K562 (cell line): Measurements from ENCODE around the gene SAMD8. TPM values are rescaled to one million over a fixed set of nuclear protein-coding genes. Genes with fewer than 3 reads are reported as not detected.

Source experiments
- MEIS2 ChIP-seq: fragments of 450-650 bp; IDR thresholded peaks from 2 replicates; pipeline ENCODE4 v1.6.1; 2014; ENCODE audit warnings: mild to moderate bottlenecking; ENCODE audit not compliant: partially characterized antibody
- RCOR1 ChIP-seq, 2 experiments: IDR thresholded peaks; 2 replicates each; pipeline ENCODE4 v1.6.1; 2012; ENCODE audit warnings: low read depth in 2 of 2, low read length in 2 of 2, borderline replicate concordance in 1 of 2, improper control_type of control experiment in 1 of 2
- SMARCA5 ChIP-seq: fragments of 450-650 bp; IDR thresholded peaks from 2 replicates; pipeline ENCODE4 v1.6.1; 2016
- ZC3H11A ChIP-seq: IDR thresholded peaks from 2 replicates; pipeline ENCODE4 v1.6.1; 2012; ENCODE audit warnings: low read depth, low read length, improper control_type of control experiment
- polyA plus RNA-seq, 8 experiments: library from polyadenylated mRNA; depleted of rRNA in 4 of 8; stranded (reverse) in 5 of 8; unstranded in 3 of 8; fragments of >200 nt; fragmentation: Nextera tagmentation in 2 of 8; fragmentation: Illumina TruSeq in 1 of 8; extraction: Ambion mirVana in 2 of 8; extraction: Trizol in 1 of 8; gene quantifications; 2 replicates each; pipeline versions ENCODE4 v1.2.1 to v1.2.3, GENCODE V29; 2011 to 2014; ENCODE audit warnings: inconsistent platforms in 1 of 8, missing spikeins in 1 of 8
- total RNA-seq, 7 experiments: library from RNA; depleted of rRNA in 6 of 7; stranded (reverse); fragments of >200 nt in 6 of 7; fragmentation: Illumina TruSeq in 2 of 7; extraction: Trizol in 2 of 7; gene quantifications; 2 replicates each; pipeline versions ENCODE4 v1.2.1 to v1.2.3, GENCODE V29; 2011 to 2021; ENCODE audit warnings: low replicate concordance in 1 of 7
- TF ChIP-seq, protein P1 (sequence below), 2 experiments: IDR thresholded peaks in 1 of 2; conservative IDR thresholded peaks in 1 of 2; 2 replicates each; pipeline ENCODE4 v1.6.1; 2016; ENCODE audit warnings: low read depth in 2 of 2, mild to moderate bottlenecking in 1 of 2, missing compliant biosample characterization in 1 of 2, missing genetic modification characterization in 1 of 2, moderate library complexity in 1 of 2
- TF ChIP-seq, protein P2 (sequence below): fragments of 250-450 bp; sonication (Bioruptor Pico); IDR thresholded peaks from 2 replicates; pipeline ENCODE4 v1.4.0; 2020; ENCODE audit warnings: borderline replicate concordance
- TF ChIP-seq, protein P3 (sequence below): fragments of 200-600 bp; sonication (generic); IDR thresholded peaks from one replicate; pipeline ENCODE4 v1.6.1; 2012; ENCODE audit warnings: mild to moderate bottlenecking, low read depth, low read length, inconsistent platforms

The SAMD8 gene
- total and polyA plus RNA-seq, 9 of the 15 experiments (the other 6 are each of a cell fraction or from before 2014, with no cell fraction given), result 2.7 to 16.1 (median 6.2) TPM

DNA sequence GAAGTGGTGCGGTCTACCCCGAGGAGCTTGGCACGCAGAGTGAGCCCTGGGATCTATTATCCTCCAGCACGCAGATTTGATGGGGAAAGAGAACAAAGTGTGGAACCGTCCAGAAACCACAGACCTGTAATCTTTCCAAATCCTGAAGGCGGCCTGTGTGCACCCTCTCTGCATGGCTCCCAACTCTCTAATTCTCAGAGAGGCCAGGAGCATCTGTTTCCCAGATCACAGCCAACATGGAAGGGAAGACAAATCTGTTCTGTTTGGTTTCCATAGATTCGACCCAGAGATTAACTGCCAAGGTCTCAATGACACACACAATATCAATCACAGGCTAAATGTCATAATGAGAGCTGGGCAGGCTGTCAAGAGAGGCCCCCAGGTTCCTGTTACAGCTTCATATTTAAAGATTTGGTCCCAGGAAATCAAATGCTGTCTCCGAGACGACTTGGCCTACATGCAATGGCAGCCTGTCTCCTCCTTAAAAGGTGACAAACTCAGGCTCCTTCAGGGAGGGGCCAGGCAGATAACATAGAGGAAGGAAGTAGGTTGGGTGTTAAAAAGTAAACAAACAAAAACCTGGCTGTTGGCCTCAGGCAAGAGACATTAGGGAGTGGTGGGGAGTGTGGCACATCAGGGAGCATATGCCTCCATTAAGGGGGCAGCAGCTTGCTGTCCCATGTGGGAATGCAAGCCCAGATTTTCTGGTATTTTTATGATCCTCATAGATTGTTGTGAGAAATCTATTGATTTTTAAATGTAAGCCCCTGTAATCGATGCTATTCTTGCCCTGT lies 48.8 kb upstream of the SAMD8 start (continued):
- TF ChIP-seq, protein P1, sequence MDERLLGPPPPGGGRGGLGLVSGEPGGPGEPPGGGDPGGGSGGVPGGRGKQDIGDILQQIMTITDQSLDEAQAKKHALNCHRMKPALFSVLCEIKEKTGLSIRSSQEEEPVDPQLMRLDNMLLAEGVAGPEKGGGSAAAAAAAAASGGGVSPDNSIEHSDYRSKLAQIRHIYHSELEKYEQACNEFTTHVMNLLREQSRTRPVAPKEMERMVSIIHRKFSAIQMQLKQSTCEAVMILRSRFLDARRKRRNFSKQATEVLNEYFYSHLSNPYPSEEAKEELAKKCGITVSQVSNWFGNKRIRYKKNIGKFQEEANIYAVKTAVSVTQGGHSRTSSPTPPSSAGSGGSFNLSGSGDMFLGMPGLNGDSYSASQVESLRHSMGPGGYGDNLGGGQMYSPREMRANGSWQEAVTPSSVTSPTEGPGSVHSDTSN (CRISPR knock-in tag; IDR thresholded peaks at IDR 0.05; ENCODE audit: low read depth), result no peak
- TF ChIP-seq, protein P1 (tag; conservative IDR thresholded peaks at IDR 0.05; ENCODE audit: low read depth), result 0 out of 2 replicates have a peak, but pooled peaks have one; percentile 16
- TF ChIP-seq ZC3H11A (no peak), SMARCA5 (peak; percentile 66; the same call in 1 of the 2 replicates), MEIS2 (peak; percentile 44), RCOR1 (IDR thresholded peaks at IDR 0.05; ENCODE audit: borderline replicate concordance in 1 of 2, low read depth in 2 of 2, low read length in 2 of 2) (peak in 1 of 2 experiments; percentile 73; a peak in 2 of 4 replicates)
- TF ChIP-seq, protein P2, sequence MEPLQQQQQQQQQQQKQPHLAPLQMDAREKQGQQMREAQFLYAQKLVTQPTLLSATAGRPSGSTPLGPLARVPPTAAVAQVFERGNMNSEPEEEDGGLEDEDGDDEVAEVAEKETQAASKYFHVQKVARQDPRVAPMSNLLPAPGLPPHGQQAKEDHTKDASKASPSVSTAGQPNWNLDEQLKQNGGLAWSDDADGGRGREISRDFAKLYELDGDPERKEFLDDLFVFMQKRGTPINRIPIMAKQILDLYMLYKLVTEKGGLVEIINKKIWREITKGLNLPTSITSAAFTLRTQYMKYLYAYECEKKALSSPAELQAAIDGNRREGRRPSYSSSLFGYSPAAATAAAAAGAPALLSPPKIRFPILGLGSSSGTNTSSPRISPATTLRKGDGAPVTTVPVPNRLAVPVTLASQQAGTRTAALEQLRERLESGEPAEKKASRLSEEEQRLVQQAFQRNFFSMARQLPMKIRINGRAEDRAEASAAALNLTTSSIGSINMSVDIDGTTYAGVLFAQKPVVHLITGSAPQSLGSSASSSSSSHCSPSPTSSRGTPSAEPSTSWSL (CRISPR knock-in tag), result no peak
- TF ChIP-seq, protein P3, sequence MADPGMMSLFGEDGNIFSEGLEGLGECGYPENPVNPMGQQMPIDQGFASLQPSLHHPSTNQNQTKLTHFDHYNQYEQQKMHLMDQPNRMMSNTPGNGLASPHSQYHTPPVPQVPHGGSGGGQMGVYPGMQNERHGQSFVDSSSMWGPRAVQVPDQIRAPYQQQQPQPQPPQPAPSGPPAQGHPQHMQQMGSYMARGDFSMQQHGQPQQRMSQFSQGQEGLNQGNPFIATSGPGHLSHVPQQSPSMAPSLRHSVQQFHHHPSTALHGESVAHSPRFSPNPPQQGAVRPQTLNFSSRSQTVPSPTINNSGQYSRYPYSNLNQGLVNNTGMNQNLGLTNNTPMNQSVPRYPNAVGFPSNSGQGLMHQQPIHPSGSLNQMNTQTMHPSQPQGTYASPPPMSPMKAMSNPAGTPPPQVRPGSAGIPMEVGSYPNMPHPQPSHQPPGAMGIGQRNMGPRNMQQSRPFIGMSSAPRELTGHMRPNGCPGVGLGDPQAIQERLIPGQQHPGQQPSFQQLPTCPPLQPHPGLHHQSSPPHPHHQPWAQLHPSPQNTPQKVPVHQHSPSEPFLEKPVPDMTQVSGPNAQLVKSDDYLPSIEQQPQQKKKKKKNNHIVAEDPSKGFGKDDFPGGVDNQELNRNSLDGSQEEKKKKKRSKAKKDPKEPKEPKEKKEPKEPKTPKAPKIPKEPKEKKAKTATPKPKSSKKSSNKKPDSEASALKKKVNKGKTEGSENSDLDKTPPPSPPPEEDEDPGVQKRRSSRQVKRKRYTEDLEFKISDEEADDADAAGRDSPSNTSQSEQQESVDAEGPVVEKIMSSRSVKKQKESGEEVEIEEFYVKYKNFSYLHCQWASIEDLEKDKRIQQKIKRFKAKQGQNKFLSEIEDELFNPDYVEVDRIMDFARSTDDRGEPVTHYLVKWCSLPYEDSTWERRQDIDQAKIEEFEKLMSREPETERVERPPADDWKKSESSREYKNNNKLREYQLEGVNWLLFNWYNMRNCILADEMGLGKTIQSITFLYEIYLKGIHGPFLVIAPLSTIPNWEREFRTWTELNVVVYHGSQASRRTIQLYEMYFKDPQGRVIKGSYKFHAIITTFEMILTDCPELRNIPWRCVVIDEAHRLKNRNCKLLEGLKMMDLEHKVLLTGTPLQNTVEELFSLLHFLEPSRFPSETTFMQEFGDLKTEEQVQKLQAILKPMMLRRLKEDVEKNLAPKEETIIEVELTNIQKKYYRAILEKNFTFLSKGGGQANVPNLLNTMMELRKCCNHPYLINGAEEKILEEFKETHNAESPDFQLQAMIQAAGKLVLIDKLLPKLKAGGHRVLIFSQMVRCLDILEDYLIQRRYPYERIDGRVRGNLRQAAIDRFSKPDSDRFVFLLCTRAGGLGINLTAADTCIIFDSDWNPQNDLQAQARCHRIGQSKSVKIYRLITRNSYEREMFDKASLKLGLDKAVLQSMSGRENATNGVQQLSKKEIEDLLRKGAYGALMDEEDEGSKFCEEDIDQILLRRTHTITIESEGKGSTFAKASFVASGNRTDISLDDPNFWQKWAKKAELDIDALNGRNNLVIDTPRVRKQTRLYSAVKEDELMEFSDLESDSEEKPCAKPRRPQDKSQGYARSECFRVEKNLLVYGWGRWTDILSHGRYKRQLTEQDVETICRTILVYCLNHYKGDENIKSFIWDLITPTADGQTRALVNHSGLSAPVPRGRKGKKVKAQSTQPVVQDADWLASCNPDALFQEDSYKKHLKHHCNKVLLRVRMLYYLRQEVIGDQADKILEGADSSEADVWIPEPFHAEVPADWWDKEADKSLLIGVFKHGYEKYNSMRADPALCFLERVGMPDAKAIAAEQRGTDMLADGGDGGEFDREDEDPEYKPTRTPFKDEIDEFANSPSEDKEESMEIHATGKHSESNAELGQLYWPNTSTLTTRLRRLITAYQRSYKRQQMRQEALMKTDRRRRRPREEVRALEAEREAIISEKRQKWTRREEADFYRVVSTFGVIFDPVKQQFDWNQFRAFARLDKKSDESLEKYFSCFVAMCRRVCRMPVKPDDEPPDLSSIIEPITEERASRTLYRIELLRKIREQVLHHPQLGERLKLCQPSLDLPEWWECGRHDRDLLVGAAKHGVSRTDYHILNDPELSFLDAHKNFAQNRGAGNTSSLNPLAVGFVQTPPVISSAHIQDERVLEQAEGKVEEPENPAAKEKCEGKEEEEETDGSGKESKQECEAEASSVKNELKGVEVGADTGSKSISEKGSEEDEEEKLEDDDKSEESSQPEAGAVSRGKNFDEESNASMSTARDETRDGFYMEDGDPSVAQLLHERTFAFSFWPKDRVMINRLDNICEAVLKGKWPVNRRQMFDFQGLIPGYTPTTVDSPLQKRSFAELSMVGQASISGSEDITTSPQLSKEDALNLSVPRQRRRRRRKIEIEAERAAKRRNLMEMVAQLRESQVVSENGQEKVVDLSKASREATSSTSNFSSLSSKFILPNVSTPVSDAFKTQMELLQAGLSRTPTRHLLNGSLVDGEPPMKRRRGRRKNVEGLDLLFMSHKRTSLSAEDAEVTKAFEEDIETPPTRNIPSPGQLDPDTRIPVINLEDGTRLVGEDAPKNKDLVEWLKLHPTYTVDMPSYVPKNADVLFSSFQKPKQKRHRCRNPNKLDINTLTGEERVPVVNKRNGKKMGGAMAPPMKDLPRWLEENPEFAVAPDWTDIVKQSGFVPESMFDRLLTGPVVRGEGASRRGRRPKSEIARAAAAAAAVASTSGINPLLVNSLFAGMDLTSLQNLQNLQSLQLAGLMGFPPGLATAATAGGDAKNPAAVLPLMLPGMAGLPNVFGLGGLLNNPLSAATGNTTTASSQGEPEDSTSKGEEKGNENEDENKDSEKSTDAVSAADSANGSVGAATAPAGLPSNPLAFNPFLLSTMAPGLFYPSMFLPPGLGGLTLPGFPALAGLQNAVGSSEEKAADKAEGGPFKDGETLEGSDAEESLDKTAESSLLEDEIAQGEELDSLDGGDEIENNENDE, result no peak
